ENCODE data around the gene REPIN1.

The REPIN1 gene

DNA sequence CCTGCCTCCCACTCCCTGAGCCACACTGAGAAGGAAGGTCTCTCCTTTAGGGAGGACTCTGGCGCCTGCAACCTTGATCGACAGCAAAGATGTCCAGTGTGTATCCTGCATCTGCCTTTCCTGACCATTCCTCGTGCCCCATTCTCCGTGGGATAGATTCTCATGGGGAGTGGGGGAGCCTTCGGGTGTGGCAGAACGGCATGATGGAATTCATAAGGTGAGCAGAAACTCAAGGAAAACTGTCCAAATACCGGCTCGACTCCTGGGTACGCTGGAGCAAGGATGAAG, 26.6 kb upstream of the REPIN1 start:
- no peak for DNase-seq (ENCODE audit: low read depth)
- H3K4me3 ChIP-seq (ENCODE audit: low read length), result no peak overlapping the region
- TF ChIP-seq, protein P1, sequence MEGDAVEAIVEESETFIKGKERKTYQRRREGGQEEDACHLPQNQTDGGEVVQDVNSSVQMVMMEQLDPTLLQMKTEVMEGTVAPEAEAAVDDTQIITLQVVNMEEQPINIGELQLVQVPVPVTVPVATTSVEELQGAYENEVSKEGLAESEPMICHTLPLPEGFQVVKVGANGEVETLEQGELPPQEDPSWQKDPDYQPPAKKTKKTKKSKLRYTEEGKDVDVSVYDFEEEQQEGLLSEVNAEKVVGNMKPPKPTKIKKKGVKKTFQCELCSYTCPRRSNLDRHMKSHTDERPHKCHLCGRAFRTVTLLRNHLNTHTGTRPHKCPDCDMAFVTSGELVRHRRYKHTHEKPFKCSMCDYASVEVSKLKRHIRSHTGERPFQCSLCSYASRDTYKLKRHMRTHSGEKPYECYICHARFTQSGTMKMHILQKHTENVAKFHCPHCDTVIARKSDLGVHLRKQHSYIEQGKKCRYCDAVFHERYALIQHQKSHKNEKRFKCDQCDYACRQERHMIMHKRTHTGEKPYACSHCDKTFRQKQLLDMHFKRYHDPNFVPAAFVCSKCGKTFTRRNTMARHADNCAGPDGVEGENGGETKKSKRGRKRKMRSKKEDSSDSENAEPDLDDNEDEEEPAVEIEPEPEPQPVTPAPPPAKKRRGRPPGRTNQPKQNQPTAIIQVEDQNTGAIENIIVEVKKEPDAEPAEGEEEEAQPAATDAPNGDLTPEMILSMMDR (conservative IDR thresholded peaks at IDR 0.05; ENCODE audit: low read length), result no peak

- DNase-seq (ENCODE audit: low read depth), result no peak
- H3K4me3 ChIP-seq (ENCODE audit: low read length), result no peak overlapping the region
- TF ChIP-seq, protein P1 (conservative IDR thresholded peaks at IDR 0.05; ENCODE audit: low read length), result no peak
These were observed 25.4 kb upstream of the REPIN1 start for GRCh38 chr7:150343225-150343624.

DNA sequence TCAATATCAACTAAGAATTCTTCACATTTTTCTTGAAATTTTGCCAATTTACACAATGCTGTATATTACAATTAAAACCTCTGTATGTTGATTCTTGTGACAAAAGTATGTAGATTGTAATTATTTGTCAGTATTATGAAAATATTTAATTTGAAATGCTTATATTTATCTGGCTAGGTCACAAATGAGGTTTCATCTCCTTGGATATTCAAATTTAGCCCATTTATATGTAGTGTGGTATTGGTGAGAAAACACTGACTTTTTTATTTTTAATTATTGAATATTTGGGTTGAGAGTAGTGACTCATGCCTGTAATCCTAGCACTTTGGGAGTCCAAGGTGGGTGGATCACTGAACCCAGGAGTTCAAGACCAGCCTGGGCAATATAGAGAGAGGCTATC, 24.3 kb upstream of the REPIN1 start:
- TF ChIP-seq, protein P1 (conservative IDR thresholded peaks at IDR 0.05; ENCODE audit: low read length), result no peak
- no peak overlapping the region for H3K4me3 ChIP-seq (ENCODE audit: low read length)
- no peak for DNase-seq (ENCODE audit: low read depth)

GRCh38 chr7:150345012-150345411, 23.6 kb upstream of the REPIN1 start:
- H3K4me3 ChIP-seq (ENCODE audit: low read length), result no peak overlapping the region
- TF ChIP-seq, protein P1 (conservative IDR thresholded peaks at IDR 0.05; ENCODE audit: low read length), result no peak
- peak; percentile 95 for DNase-seq (ENCODE audit: low read depth)

- H3K4me3 ChIP-seq (ENCODE audit: low read length), result no peak overlapping the region
- TF ChIP-seq, protein P1 (conservative IDR thresholded peaks at IDR 0.05; ENCODE audit: low read length), result no peak
- no peak for DNase-seq (ENCODE audit: low read depth)
These were observed 21.7 kb upstream of the REPIN1 start for GRCh38 chr7:150346922-150347321.

DNA sequence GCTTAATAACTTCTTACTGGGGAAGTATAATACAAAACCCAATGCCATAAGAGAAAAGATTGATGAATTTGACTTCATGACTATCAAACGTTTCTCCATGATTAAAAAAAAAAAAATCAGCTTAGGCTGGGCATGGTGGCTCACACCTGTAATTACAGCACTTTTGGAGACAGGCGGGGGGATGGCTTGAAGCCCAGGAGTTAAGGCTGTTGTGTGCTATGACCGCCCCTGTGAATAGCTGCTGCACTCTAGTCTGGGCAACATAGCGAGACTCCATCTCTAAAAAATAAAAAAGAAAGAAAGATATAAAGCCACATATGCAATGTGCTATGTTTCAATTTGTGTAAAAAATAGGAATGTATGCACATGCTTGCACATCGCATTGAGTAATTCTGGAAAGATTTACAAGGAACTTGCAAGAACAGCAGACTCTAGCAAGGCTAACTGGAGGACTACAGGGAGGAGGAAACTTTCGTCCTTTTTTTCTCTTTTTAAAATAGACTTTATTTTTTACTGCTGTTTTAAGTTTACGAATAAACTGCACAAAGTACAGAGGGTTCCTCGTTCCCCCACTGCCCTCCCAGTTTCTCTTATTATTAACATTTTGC, 16.9 kb upstream of the REPIN1 start:
- no peak overlapping the region for H3K4me3 ChIP-seq (ENCODE audit: low read length)
- TF ChIP-seq, protein P1 (conservative IDR thresholded peaks at IDR 0.05; ENCODE audit: low read length), result no peak
- peak; percentile 62 for DNase-seq (ENCODE audit: low read depth)

DNA sequence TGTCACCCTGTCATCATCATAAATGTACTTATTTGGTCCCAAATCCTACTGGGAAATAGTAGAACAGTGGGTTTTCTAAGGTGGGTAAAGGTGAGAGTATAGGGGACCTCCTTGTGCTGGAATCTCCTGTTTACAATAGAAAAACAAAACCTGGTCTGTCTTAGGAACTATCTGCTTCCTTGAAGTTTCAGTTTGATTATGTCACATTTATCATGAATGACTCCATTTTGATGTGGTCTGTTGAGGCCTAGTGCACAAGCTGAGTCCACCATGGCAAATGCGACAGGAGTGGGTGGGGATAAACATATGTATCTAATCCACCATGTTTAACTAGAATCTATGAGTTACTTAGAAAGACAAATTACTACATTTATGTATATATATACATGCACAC, 13.0 kb upstream of the REPIN1 start:
- TF ChIP-seq, protein P1 (conservative IDR thresholded peaks at IDR 0.05; ENCODE audit: low read length), result no peak
- no peak for DNase-seq (ENCODE audit: low read depth)
- no peak overlapping the region for H3K4me3 ChIP-seq (ENCODE audit: low read length)

Measured in AG10803 (cell line).